Astrocyte (in vitro differentiated cells and primary cell): ENCODE measurements around the gene VWC2. TPM values are rescaled to one million over a fixed set of nuclear protein-coding genes. Genes with fewer than 3 reads are reported as not detected.

Source experiments
- DNase-seq: peaks from one replicate; pipeline ENCODE4 v3.0.0-alpha.2; 2010; ENCODE audit warnings: low read depth
- FAIRE-seq: peaks from 2 replicates; lab custom pipeline; 2011; peaks lifted over from hg19 to GRCh38; lab: Jason Lieb, UNC
- H2AFZ ChIP-seq: 2 replicates; pipeline ENCODE4 v1.6.0; 2012; ENCODE audit warnings: low read depth, low read length, inconsistent platforms
- H3K27ac ChIP-seq: 2 replicates; pipeline ENCODE4 v1.5.1; 2011; ENCODE audit warnings: low read depth, low read length, inconsistent platforms
- H3K27me3 ChIP-seq: 2 replicates; pipeline ENCODE4 v1.6.0; 2011; ENCODE audit warnings: low read length, inconsistent platforms; ENCODE audit not compliant: insufficient read depth
- H3K36me3 ChIP-seq: 2 replicates; pipeline ENCODE4 v1.5.1; 2011; ENCODE audit warnings: low read length, inconsistent platforms; ENCODE audit not compliant: insufficient read depth
- H3K4me1 ChIP-seq: 2 replicates; pipeline ENCODE4 v1.5.1; 2011; ENCODE audit warnings: low read length, inconsistent platforms; ENCODE audit not compliant: insufficient read depth
- H3K4me2 ChIP-seq: 2 replicates; pipeline ENCODE4 v1.6.0; 2012; ENCODE audit warnings: low read length, inconsistent platforms
- H3K4me3 ChIP-seq: 2 replicates; pipeline ENCODE4 v1.5.1; 2011; ENCODE audit warnings: low read depth, mild to moderate bottlenecking, low read length, inconsistent platforms; ENCODE audit not compliant: insufficient read depth
- H3K79me2 ChIP-seq: 2 replicates; pipeline ENCODE4 v1.6.0; 2012; ENCODE audit warnings: mild to moderate bottlenecking, low read length, inconsistent platforms; ENCODE audit not compliant: insufficient read depth
- H3K9ac ChIP-seq: 2 replicates; pipeline ENCODE4 v1.6.0; 2012; ENCODE audit warnings: mild to moderate bottlenecking, low read length, inconsistent platforms
- H3K9me3 ChIP-seq: 2 replicates; pipeline ENCODE4 v1.5.1; 2012; ENCODE audit warnings: low read depth, mild to moderate bottlenecking, low read length, inconsistent platforms; ENCODE audit not compliant: insufficient read depth
- H4K20me1 ChIP-seq: 2 replicates; pipeline ENCODE4 v1.6.0; 2012; ENCODE audit warnings: low read length, inconsistent platforms; ENCODE audit not compliant: insufficient read depth
- H3K27ac Mint-ChIP-seq: one replicate; pipeline ENCODE4 v1.8.0; 2021; ENCODE audit warnings: mild to moderate bottlenecking, mixed read lengths; ENCODE audit not compliant: unreplicated experiment
- H3K27me3 Mint-ChIP-seq: one replicate; pipeline ENCODE4 v1.8.0; 2021; ENCODE audit warnings: low read depth, mixed read lengths; ENCODE audit not compliant: unreplicated experiment
- H3K36me3 Mint-ChIP-seq: one replicate; pipeline ENCODE4 v1.8.0; 2021; ENCODE audit warnings: low read depth, mixed read lengths; ENCODE audit not compliant: unreplicated experiment
- H3K4me1 Mint-ChIP-seq: one replicate; pipeline ENCODE4 v1.8.0; 2021; ENCODE audit warnings: low read depth, mixed read lengths; ENCODE audit not compliant: unreplicated experiment
- H3K4me3 Mint-ChIP-seq: one replicate; pipeline ENCODE4 v1.8.0; 2021; ENCODE audit warnings: mild to moderate bottlenecking, moderate library complexity, mixed read lengths; ENCODE audit not compliant: unreplicated experiment
- H3K9me3 Mint-ChIP-seq: one replicate; pipeline ENCODE4 v1.8.0; 2021; ENCODE audit warnings: mild to moderate bottlenecking, mixed read lengths; ENCODE audit not compliant: unreplicated experiment
- EZH2 ChIP-seq: IDR thresholded peaks from 2 replicates; pipeline ENCODE4 v1.6.1; 2012; ENCODE audit warnings: mild to moderate bottlenecking, low read length, inconsistent platforms; ENCODE audit not compliant: insufficient read depth
- total RNA-seq: library from RNA; stranded (reverse); gene quantifications from 2 replicates; pipeline ENCODE4 v1.2.1, GENCODE V29; 2021
- TF ChIP-seq, protein P1 (sequence below): IDR thresholded peaks from 2 replicates; pipeline ENCODE4 v1.5.1; 2011; ENCODE audit warnings: low read depth, mild to moderate bottlenecking, inconsistent platforms, low read length, moderate library complexity; ENCODE audit not compliant: insufficient read depth

The VWC2 gene
- total RNA-seq, 1 donor from 2014 or later: not detected

- no peak overlapping the region for H3K27ac Mint-ChIP-seq
- no peak for FAIRE-seq
- H3K36me3 Mint-ChIP-seq: no peaks in the 10 kb centered on the region
These were observed 16.3 kb downstream of the VWC2 start for GRCh38 chr7:49789736-49790135.

GRCh38 chr7:49790209-49790608 is 16.8 kb downstream of the VWC2 start:
- H3K4me3 Mint-ChIP-seq: no peak overlapping the region
- peaks cover 7% of the 10 kb centered on the region for H3K4me1 Mint-ChIP-seq
- H2AFZ ChIP-seq: no peak overlapping the region
- no peaks in the 10 kb centered on the region for H3K36me3 ChIP-seq
- no peak overlapping the region for H3K27ac ChIP-seq
- no peaks in the 10 kb centered on the region for H3K79me2 ChIP-seq
- FAIRE-seq (no peak), DNase-seq (no peak)
- H3K9ac ChIP-seq: no peak overlapping the region
- peaks cover 10% of the 10 kb centered on the region for H3K9me3 ChIP-seq
- H3K27me3 Mint-ChIP-seq: peaks cover 30% of the 10 kb centered on the region
- no peak overlapping the region for H3K4me2 ChIP-seq
- H3K4me3 ChIP-seq: no peak overlapping the region
- no peaks in the 10 kb centered on the region for H4K20me1 ChIP-seq
- H3K9me3 Mint-ChIP-seq: no peaks in the 10 kb centered on the region
- no peaks in the 10 kb centered on the region for H3K36me3 Mint-ChIP-seq
- TF ChIP-seq, protein P1, sequence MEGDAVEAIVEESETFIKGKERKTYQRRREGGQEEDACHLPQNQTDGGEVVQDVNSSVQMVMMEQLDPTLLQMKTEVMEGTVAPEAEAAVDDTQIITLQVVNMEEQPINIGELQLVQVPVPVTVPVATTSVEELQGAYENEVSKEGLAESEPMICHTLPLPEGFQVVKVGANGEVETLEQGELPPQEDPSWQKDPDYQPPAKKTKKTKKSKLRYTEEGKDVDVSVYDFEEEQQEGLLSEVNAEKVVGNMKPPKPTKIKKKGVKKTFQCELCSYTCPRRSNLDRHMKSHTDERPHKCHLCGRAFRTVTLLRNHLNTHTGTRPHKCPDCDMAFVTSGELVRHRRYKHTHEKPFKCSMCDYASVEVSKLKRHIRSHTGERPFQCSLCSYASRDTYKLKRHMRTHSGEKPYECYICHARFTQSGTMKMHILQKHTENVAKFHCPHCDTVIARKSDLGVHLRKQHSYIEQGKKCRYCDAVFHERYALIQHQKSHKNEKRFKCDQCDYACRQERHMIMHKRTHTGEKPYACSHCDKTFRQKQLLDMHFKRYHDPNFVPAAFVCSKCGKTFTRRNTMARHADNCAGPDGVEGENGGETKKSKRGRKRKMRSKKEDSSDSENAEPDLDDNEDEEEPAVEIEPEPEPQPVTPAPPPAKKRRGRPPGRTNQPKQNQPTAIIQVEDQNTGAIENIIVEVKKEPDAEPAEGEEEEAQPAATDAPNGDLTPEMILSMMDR: no peak
- no peak overlapping the region for H3K27ac Mint-ChIP-seq
- H3K4me1 ChIP-seq: no peaks in the 10 kb centered on the region
- H3K27me3 ChIP-seq: no peaks in the 10 kb centered on the region

More at GRCh38 chr7:49789736-49790135, 16.3 kb downstream of the VWC2 start:
- Mint-ChIP-seq H3K9me3 (no peaks in the 10 kb centered on the region), H3K4me3 (no peak overlapping the region), H3K27me3 (peaks cover 30% of the 10 kb centered on the region), H3K4me1 (peaks cover 7% of the 10 kb centered on the region)
- Histone ChIP-seq H3K36me3 (no peaks in the 10 kb centered on the region), H3K4me3 (no peak overlapping the region), H3K9ac (no peak overlapping the region), H3K9me3 (peaks cover 10% of the 10 kb centered on the region), H3K4me1 (no peaks in the 10 kb centered on the region), H3K79me2 (no peaks in the 10 kb centered on the region), H4K20me1 (no peaks in the 10 kb centered on the region), H2AFZ (no peak overlapping the region), H3K27ac (no peak overlapping the region), H3K27me3 (no peaks in the 10 kb centered on the region), H3K4me2 (no peak overlapping the region)
- no peak for TF ChIP-seq EZH2
- TF ChIP-seq, protein P1: no peak
- DNase-seq: no peak

GRCh38 chr7:49791088-49791741 is 17.8 kb downstream of the VWC2 start:
- peaks cover 10% of the 10 kb centered on the region for H3K9me3 ChIP-seq
- H3K27me3 Mint-ChIP-seq: peaks cover 26% of the 10 kb centered on the region
- peak overlapping the region; percentile 30 for H3K27ac Mint-ChIP-seq
- H4K20me1 ChIP-seq: no peaks in the 10 kb centered on the region
- H3K79me2 ChIP-seq: no peaks in the 10 kb centered on the region
- no peak overlapping the region for H3K9ac ChIP-seq
- TF ChIP-seq, protein P1: no peak
- TF ChIP-seq EZH2: no peak
- H3K4me3 Mint-ChIP-seq: no peak overlapping the region
- H3K4me2 ChIP-seq: no peak overlapping the region
- no peak overlapping the region for H3K27ac ChIP-seq
- no peak for DNase-seq
- FAIRE-seq: no peak
- H3K4me1 Mint-ChIP-seq: peaks cover 7% of the 10 kb centered on the region
- no peaks in the 10 kb centered on the region for H3K36me3 ChIP-seq
- H3K27me3 ChIP-seq: no peaks in the 10 kb centered on the region
- no peaks in the 10 kb centered on the region for H3K4me1 ChIP-seq
- no peaks in the 10 kb centered on the region for H3K36me3 Mint-ChIP-seq
- no peak overlapping the region for H3K4me3 ChIP-seq
- no peaks in the 10 kb centered on the region for H3K9me3 Mint-ChIP-seq
- no peak overlapping the region for H2AFZ ChIP-seq
